A549 (cell line): ENCODE results near the gene HSPA4L.

Experiments
- JUNB ChIP-seq: fragments of >200 bp; sonication (Bioruptor Twin); formaldehyde crosslinking; IDR thresholded peaks from 2 replicates; pipeline ENCODE4 v1.6.1; 2016
- MAFK ChIP-seq: fragments of 450-650 bp; IDR thresholded peaks from 2 replicates; pipeline ENCODE4 v1.6.1; 2014; ENCODE audit not compliant: partially characterized antibody
- TF ChIP-seq, protein P1 (sequence below): IDR thresholded peaks from 2 replicates; pipeline ENCODE4 v1.6.1; 2012; ENCODE audit warnings: low read depth, borderline replicate concordance
- TF ChIP-seq, protein P2 (sequence below): fragments of >200 bp; sonication (Bioruptor Twin); formaldehyde crosslinking; IDR thresholded peaks from 3 replicates; pipeline ENCODE4 v1.5.1; 2016
- TF ChIP-seq, protein P3 (sequence below): fragments of 450-650 bp; IDR thresholded peaks from 2 replicates; pipeline ENCODE4 v1.6.1; 2014; ENCODE audit warnings: antibody characterized with exemption
- TF ChIP-seq, protein P4 (sequence below): IDR thresholded peaks from 2 replicates; pipeline ENCODE4 v1.6.1; 2012

DNA sequence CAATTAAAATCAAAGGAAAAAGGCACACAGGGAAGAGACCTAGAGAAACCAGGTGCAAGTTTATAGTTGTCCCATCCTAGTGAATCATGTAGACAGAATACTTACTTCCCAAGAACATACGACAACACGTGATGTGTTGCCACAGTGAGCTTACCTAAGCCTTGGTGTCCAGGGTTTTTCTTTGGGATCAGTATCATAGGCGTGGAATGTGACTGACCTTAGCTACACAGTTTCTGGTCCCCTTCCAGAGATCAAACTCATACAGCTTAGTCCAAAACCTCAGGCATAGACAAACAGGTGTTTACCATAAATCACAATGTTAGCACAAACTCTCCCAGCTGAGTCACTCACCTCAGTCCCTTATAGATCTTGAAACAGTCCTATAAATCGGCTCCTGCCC, 34.2 kb upstream of the HSPA4L start:
- TF ChIP-seq, protein P1, sequence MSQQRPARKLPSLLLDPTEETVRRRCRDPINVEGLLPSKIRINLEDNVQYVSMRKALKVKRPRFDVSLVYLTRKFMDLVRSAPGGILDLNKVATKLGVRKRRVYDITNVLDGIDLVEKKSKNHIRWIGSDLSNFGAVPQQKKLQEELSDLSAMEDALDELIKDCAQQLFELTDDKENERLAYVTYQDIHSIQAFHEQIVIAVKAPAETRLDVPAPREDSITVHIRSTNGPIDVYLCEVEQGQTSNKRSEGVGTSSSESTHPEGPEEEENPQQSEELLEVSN = no peak
- TF ChIP-seq, protein P2, sequence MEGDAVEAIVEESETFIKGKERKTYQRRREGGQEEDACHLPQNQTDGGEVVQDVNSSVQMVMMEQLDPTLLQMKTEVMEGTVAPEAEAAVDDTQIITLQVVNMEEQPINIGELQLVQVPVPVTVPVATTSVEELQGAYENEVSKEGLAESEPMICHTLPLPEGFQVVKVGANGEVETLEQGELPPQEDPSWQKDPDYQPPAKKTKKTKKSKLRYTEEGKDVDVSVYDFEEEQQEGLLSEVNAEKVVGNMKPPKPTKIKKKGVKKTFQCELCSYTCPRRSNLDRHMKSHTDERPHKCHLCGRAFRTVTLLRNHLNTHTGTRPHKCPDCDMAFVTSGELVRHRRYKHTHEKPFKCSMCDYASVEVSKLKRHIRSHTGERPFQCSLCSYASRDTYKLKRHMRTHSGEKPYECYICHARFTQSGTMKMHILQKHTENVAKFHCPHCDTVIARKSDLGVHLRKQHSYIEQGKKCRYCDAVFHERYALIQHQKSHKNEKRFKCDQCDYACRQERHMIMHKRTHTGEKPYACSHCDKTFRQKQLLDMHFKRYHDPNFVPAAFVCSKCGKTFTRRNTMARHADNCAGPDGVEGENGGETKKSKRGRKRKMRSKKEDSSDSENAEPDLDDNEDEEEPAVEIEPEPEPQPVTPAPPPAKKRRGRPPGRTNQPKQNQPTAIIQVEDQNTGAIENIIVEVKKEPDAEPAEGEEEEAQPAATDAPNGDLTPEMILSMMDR = no peak
- no peak for TF ChIP-seq JUNB
- TF ChIP-seq, protein P3, sequence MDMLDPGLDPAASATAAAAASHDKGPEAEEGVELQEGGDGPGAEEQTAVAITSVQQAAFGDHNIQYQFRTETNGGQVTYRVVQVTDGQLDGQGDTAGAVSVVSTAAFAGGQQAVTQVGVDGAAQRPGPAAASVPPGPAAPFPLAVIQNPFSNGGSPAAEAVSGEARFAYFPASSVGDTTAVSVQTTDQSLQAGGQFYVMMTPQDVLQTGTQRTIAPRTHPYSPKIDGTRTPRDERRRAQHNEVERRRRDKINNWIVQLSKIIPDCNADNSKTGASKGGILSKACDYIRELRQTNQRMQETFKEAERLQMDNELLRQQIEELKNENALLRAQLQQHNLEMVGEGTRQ = no peak
- TF ChIP-seq MAFK = no peak
- TF ChIP-seq, protein P4, sequence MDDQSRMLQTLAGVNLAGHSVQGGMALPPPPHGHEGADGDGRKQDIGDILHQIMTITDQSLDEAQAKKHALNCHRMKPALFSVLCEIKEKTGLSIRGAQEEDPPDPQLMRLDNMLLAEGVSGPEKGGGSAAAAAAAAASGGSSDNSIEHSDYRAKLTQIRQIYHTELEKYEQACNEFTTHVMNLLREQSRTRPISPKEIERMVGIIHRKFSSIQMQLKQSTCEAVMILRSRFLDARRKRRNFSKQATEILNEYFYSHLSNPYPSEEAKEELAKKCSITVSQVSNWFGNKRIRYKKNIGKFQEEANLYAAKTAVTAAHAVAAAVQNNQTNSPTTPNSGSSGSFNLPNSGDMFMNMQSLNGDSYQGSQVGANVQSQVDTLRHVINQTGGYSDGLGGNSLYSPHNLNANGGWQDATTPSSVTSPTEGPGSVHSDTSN = no peak
